Measurements from ENCODE around the gene PLCD1. TPM values are rescaled to one million over a fixed set of nuclear protein-coding genes. Genes with fewer than 3 reads are reported as not detected.

PLCD1 gene
- polyA plus RNA-seq, 1 of the 3 experiments (the other 2 are of a cell fraction), result 20.2 TPM

DNA sequence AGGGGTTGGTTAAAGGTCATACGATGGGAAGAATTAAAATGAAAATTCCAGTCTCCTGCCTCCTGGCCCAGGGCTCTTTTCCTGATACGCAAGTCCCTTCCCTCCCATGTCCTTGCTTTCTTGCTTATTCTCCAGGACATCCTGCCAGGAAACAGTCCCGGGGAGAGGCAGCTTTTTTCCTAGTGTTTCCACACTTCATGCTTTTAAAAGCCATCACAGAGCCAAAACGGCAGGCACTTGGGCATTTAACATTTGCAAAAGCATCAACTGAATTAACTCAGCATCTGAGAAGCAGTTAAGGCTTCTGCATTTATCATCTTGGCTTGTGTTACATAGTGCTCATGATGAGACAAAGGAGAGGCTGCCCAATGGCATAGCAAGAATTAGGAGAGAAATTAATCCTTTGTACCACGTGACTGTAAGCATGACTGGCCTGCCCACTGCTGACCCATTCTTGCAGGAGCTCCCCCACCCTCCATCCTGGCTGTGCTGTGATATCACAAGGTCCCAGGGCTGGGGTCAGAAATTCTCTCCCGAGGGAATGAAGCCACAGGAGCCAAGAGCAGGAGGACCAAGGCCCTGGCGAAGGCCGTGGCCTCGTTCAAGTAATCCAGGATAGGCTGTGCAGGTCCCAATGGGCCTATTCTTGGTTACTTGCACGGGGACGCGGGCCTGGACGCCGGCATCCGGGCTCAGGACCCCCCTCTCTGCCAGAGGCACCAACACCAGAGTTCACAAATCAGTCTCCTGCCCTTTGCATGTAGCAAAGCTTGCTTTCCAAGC lies 60.4 kb downstream of the PLCD1 start:
- Histone ChIP-seq H3K36me3 (replicated peaks in 1 of 2; ENCODE audit: control insufficient read depth in 1 of 2, insufficient read depth in 2 of 2, low read length in 1 of 2) (peaks cover 12 to 33% of the 10 kb centered on the region in 2 experiments), H3K9me3 (no peaks in the 10 kb centered on the region), H3K4me2 (no peak overlapping the region), H3F3A (replicated peaks; ENCODE audit: insufficient read depth) (no peaks in the 10 kb centered on the region), H3K9me2 (no peaks in the 10 kb centered on the region), H4K20me1 (ENCODE audit: insufficient read depth) (no peaks in the 10 kb centered on the region), H3K79me2 (ENCODE audit: insufficient read depth) (no peaks in the 10 kb centered on the region), H3K27ac (ENCODE audit: low read depth in 2 of 2, low read length in 1 of 2) (no peak overlapping the region; a peak in 1 of 4 replicates), H3K9ac (no peak overlapping the region), H3K27me3 (ENCODE audit: insufficient read depth) (no peaks in the 10 kb centered on the region), H2AFZ (ENCODE audit: low read depth) (no peak overlapping the region), H3K4me3 (ENCODE audit: low read depth in 2 of 2, low read length in 1 of 2) (no peak overlapping the region), H3K4me1 (ENCODE audit: control insufficient read depth in 1 of 2, insufficient read depth in 2 of 2, low read depth in 1 of 2, low read length in 1 of 2) (peaks cover 0 to 3% of the 10 kb centered on the region in 2 experiments; a peak in 1 of 4 replicates)
- no peak for DNase-seq
- ChIA-PET CTCF (interaction anchor here (1.2 to 4.4 kb wide), 7 partner anchors 10 to 34 kb away, joined by 3 to 33 read pairs (median 9); no protein-coding TSS in a partner anchor), POLR2A (no interaction called here)
- 97% methylated on average over 8 of the region's 15 CpGs for WGBS (ENCODE audit: low lambda C conversion rate)
- no peak for TF ChIP-seq SMC3 (IDR thresholded peaks at IDR 0.05; ENCODE audit: low read depth, low read length)
- no peak for TF ChIP-seq GABPA (IDR thresholded peaks at IDR 0.05; ENCODE audit: low read depth)
- no peak for TF ChIP-seq EP300 (IDR thresholded peaks at IDR 0.05; ENCODE audit: borderline replicate concordance in 1 of 2, low read depth in 1 of 2, low read length in 1 of 2)
- TF ChIP-seq, protein P1, sequence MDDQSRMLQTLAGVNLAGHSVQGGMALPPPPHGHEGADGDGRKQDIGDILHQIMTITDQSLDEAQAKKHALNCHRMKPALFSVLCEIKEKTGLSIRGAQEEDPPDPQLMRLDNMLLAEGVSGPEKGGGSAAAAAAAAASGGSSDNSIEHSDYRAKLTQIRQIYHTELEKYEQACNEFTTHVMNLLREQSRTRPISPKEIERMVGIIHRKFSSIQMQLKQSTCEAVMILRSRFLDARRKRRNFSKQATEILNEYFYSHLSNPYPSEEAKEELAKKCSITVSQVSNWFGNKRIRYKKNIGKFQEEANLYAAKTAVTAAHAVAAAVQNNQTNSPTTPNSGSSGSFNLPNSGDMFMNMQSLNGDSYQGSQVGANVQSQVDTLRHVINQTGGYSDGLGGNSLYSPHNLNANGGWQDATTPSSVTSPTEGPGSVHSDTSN (IDR thresholded peaks at IDR 0.05), result no peak

DNA sequence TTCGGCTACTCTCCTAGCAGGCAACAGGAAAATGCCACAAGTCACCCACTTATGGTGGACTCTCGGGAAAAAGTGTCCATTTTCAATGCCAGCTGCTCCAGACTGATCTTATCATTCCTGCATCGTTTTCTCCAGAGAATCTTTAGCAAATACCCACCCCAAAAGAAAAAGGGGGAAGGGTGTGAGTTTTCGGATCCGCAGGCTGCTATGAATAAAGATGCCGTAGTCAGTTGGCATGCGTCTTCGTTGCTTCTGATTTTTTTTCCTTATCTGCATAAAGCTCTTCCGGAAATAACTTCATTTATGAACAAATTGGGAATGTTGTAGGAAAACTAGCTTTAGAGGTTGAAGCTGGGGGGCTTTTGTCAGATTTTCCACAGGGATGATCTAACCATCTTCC lies 61.2 kb downstream of the PLCD1 start:
- CTCF ChIA-PET, result interaction anchor here (1.1 to 5.3 kb wide), 17 partner anchors 7 to 671 kb away, joined by 3 to 33 read pairs (median 8); no protein-coding TSS in a partner anchor
- Histone ChIP-seq H3K4me2 (no peak overlapping the region), H3K9ac (no peak overlapping the region), H3K4me3 (ENCODE audit: low read depth in 2 of 2, low read length in 1 of 2) (no peak overlapping the region), H3K27me3 (ENCODE audit: insufficient read depth) (no peaks in the 10 kb centered on the region), H3K9me2 (no peaks in the 10 kb centered on the region), H3K36me3 (replicated peaks in 1 of 2; ENCODE audit: control insufficient read depth in 1 of 2, insufficient read depth in 2 of 2, low read length in 1 of 2) (peaks cover 12 to 33% of the 10 kb centered on the region in 2 experiments), H3K79me2 (ENCODE audit: insufficient read depth) (no peaks in the 10 kb centered on the region), H3K9me3 (no peaks in the 10 kb centered on the region), H3K4me1 (ENCODE audit: control insufficient read depth in 1 of 2, insufficient read depth in 2 of 2, low read depth in 1 of 2, low read length in 1 of 2) (peaks cover under 1 to 3% of the 10 kb centered on the region in 2 experiments; a peak in 1 of 4 replicates), H3K27ac (ENCODE audit: low read depth in 2 of 2, low read length in 1 of 2) (no peak overlapping the region; a peak in 1 of 4 replicates), H2AFZ (ENCODE audit: low read depth) (no peak overlapping the region), H4K20me1 (ENCODE audit: insufficient read depth) (no peaks in the 10 kb centered on the region), H3F3A (replicated peaks; ENCODE audit: insufficient read depth) (no peaks in the 10 kb centered on the region)
- no peak for DNase-seq
- POLR2A ChIA-PET, result no interaction called here
- WGBS (ENCODE audit: low lambda C conversion rate), result 94% methylated on average over 9 of the region's 9 CpGs
- TF ChIP-seq, protein P2, sequence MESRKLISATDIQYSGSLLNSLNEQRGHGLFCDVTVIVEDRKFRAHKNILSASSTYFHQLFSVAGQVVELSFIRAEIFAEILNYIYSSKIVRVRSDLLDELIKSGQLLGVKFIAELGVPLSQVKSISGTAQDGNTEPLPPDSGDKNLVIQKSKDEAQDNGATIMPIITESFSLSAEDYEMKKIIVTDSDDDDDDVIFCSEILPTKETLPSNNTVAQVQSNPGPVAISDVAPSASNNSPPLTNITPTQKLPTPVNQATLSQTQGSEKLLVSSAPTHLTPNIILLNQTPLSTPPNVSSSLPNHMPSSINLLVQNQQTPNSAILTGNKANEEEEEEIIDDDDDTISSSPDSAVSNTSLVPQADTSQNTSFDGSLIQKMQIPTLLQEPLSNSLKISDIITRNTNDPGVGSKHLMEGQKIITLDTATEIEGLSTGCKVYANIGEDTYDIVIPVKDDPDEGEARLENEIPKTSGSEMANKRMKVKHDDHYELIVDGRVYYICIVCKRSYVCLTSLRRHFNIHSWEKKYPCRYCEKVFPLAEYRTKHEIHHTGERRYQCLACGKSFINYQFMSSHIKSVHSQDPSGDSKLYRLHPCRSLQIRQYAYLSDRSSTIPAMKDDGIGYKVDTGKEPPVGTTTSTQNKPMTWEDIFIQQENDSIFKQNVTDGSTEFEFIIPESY (IDR thresholded peaks at IDR 0.05; ENCODE audit: borderline replicate concordance, low read depth), result no peak
- TF ChIP-seq, protein P3, sequence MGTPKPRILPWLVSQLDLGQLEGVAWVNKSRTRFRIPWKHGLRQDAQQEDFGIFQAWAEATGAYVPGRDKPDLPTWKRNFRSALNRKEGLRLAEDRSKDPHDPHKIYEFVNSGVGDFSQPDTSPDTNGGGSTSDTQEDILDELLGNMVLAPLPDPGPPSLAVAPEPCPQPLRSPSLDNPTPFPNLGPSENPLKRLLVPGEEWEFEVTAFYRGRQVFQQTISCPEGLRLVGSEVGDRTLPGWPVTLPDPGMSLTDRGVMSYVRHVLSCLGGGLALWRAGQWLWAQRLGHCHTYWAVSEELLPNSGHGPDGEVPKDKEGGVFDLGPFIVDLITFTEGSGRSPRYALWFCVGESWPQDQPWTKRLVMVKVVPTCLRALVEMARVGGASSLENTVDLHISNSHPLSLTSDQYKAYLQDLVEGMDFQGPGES (IDR thresholded peaks at IDR 0.05; ENCODE audit: low read depth, low read length), result no peak
- TF ChIP-seq NRF1 (IDR thresholded peaks at IDR 0.05; ENCODE audit: low read depth, low read length) (no peak), EZH2phosphoT487 (IDR thresholded peaks at IDR 0.05; ENCODE audit: borderline replicate concordance, low read depth) (no peak), RCOR1 (IDR thresholded peaks at IDR 0.05; ENCODE audit: low read length) (no peak), RFX5 (IDR thresholded peaks at IDR 0.05; ENCODE audit: low read length) (no peak), YY1 (IDR thresholded peaks at IDR 0.05; ENCODE audit: low read depth) (no peak), CHD2 (IDR thresholded peaks at IDR 0.05; ENCODE audit: low read length, partially characterized antibody) (no peak), NFIC (IDR thresholded peaks at IDR 0.05; ENCODE audit: borderline replicate concordance) (no peak), FOXM1 (IDR thresholded peaks at IDR 0.05; ENCODE audit: low read depth) (no peak), SMC3 (IDR thresholded peaks at IDR 0.05; ENCODE audit: low read depth, low read length) (no peak), GABPA (IDR thresholded peaks at IDR 0.05; ENCODE audit: low read depth) (no peak), POLR2AphosphoS5 (IDR thresholded peaks at IDR 0.05; ENCODE audit: low read depth, low read length) (no peak), MXI1 (IDR thresholded peaks at IDR 0.05; ENCODE audit: low read depth, low read length) (no peak)
- TF ChIP-seq, protein P4, sequence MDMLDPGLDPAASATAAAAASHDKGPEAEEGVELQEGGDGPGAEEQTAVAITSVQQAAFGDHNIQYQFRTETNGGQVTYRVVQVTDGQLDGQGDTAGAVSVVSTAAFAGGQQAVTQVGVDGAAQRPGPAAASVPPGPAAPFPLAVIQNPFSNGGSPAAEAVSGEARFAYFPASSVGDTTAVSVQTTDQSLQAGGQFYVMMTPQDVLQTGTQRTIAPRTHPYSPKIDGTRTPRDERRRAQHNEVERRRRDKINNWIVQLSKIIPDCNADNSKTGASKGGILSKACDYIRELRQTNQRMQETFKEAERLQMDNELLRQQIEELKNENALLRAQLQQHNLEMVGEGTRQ (IDR thresholded peaks at IDR 0.05; ENCODE audit: borderline replicate concordance, low read depth, low read length), result no peak
